ENCODE measurements around the gene MEG3. TPM values are rescaled to one million over a fixed set of nuclear protein-coding genes. Genes with fewer than 3 reads are reported as not detected.
A peak's percentile ranks its signal among the peaks of the same experiment; 100 is the strongest.

Gene MEG3
- total RNA-seq, 2 donors from 2014 or later, result not detected

GRCh38 chr14:100881211-100882025, 55.5 kb downstream of the MEG3 start:
- Mint-ChIP-seq H3K9me3 (no peaks in the 10 kb centered on the region), H3K4me3 (no peak overlapping the region)

GRCh38 chr14:100882026-100882967, 56.4 kb downstream of the MEG3 start:
- Mint-ChIP-seq H3K4me3 (no peak overlapping the region), H3K9me3 (no peaks in the 10 kb centered on the region), H3K27ac (no peak overlapping the region), H3K36me3 (no peaks in the 10 kb centered on the region), H3K4me1 (ENCODE audit: low read depth in 2 of 2) (no peaks in the 10 kb centered on the region), H3K27me3 (peaks cover 6 to 10% of the 10 kb centered on the region in 2 donors)
- DNase-seq (ENCODE audit: low spot score), result no peak
- ATAC-seq, result no peak

More at GRCh38 chr14:100881211-100882025, 55.5 kb downstream of the MEG3 start:
- Mint-ChIP-seq H3K27ac (no peak overlapping the region), H3K4me1 (ENCODE audit: low read depth in 2 of 2) (no peaks in the 10 kb centered on the region), H3K36me3 (no peaks in the 10 kb centered on the region), H3K27me3 (peaks cover 0 to 7% of the 10 kb centered on the region in 2 donors)
- DNase-seq (ENCODE audit: low spot score) (no peak), ATAC-seq (no peak)

- H3K27ac Mint-ChIP-seq, result no peak overlapping the region
- peaks cover 14% of the 10 kb centered on the region in 2 donors for H3K27me3 Mint-ChIP-seq
- no peak overlapping the region for H3K4me3 Mint-ChIP-seq
- DNase-seq (ENCODE audit: low spot score), result no peak
- no peaks in the 10 kb centered on the region for H3K4me1 Mint-ChIP-seq (ENCODE audit: low read depth in 2 of 2)
- H3K36me3 Mint-ChIP-seq, result no peaks in the 10 kb centered on the region
- no peaks in the 10 kb centered on the region for H3K9me3 Mint-ChIP-seq
- ATAC-seq, result no peak
These were observed 57.3 kb downstream of the MEG3 start for GRCh38 chr14:100882991-100883788.

GRCh38 chr14:100883789-100884101, 57.8 kb downstream of the MEG3 start:
- H3K9me3 Mint-ChIP-seq, result no peaks in the 10 kb centered on the region
- H3K27me3 Mint-ChIP-seq, result peaks cover 14 to 18% of the 10 kb centered on the region in 2 donors
- ATAC-seq (no peak), DNase-seq (ENCODE audit: low spot score) (no peak)
- no peak overlapping the region for H3K27ac Mint-ChIP-seq
- no peaks in the 10 kb centered on the region for H3K4me1 Mint-ChIP-seq (ENCODE audit: low read depth in 2 of 2)
- no peak overlapping the region for H3K4me3 Mint-ChIP-seq
- no peaks in the 10 kb centered on the region for H3K36me3 Mint-ChIP-seq

- H3K27me3 Mint-ChIP-seq, result peaks cover 16 to 25% of the 10 kb centered on the region in 2 donors
- no peaks in the 10 kb centered on the region for H3K36me3 Mint-ChIP-seq
- ATAC-seq, result no peak
- H3K27ac Mint-ChIP-seq, result no peak overlapping the region
- no peak overlapping the region for H3K4me3 Mint-ChIP-seq
- no peak for DNase-seq (ENCODE audit: low spot score)
- H3K4me1 Mint-ChIP-seq (ENCODE audit: low read depth in 2 of 2), result no peaks in the 10 kb centered on the region
- H3K9me3 Mint-ChIP-seq, result no peaks in the 10 kb centered on the region
These were observed 58.5 kb downstream of the MEG3 start for GRCh38 chr14:100884456-100884855.

- Mint-ChIP-seq H3K27me3 (peaks cover 17 to 28% of the 10 kb centered on the region in 2 donors), H3K9me3 (no peaks in the 10 kb centered on the region), H3K36me3 (no peaks in the 10 kb centered on the region), H3K4me3 (no peak overlapping the region), H3K27ac (no peak overlapping the region), H3K4me1 (ENCODE audit: low read depth in 2 of 2) (no peaks in the 10 kb centered on the region)
- DNase-seq (ENCODE audit: low spot score) (no peak), ATAC-seq (no peak)
These were observed 59.3 kb downstream of the MEG3 start for GRCh38 chr14:100885196-100885595.

- Mint-ChIP-seq H3K4me3 (no peak overlapping the region), H3K4me1 (ENCODE audit: low read depth in 2 of 2) (no peaks in the 10 kb centered on the region), H3K9me3 (no peaks in the 10 kb centered on the region), H3K27ac (no peak overlapping the region), H3K36me3 (no peaks in the 10 kb centered on the region), H3K27me3 (peaks cover 17 to 28% of the 10 kb centered on the region in 2 donors)
- ATAC-seq (no peak), DNase-seq (ENCODE audit: low spot score) (no peak)
These were observed 59.7 kb downstream of the MEG3 start for GRCh38 chr14:100885617-100886016.

- DNase-seq (ENCODE audit: low spot score) (no peak), ATAC-seq (no peak)
- Mint-ChIP-seq H3K36me3 (no peaks in the 10 kb centered on the region), H3K4me3 (no peak overlapping the region), H3K4me1 (ENCODE audit: low read depth in 2 of 2) (no peaks in the 10 kb centered on the region), H3K9me3 (no peaks in the 10 kb centered on the region), H3K27ac (no peak overlapping the region), H3K27me3 (peaks cover 17 to 28% of the 10 kb centered on the region in 2 donors)
These were observed 61.9 kb downstream of the MEG3 start for GRCh38 chr14:100887728-100888335.

- DNase-seq (ENCODE audit: low spot score), result no peak
- ATAC-seq, result no peak
- Mint-ChIP-seq H3K27me3 (peaks cover 17 to 34% of the 10 kb centered on the region in 2 donors), H3K4me3 (no peak overlapping the region), H3K36me3 (no peaks in the 10 kb centered on the region), H3K27ac (no peak overlapping the region), H3K9me3 (no peaks in the 10 kb centered on the region), H3K4me1 (ENCODE audit: low read depth in 2 of 2) (no peaks in the 10 kb centered on the region)
These were observed 62.9 kb downstream of the MEG3 start for GRCh38 chr14:100888789-100889315.

GRCh38 chr14:100889641-100890040, 63.7 kb downstream of the MEG3 start:
- no peak overlapping the region for H3K27ac Mint-ChIP-seq
- ATAC-seq, result no peak
- H3K9me3 Mint-ChIP-seq, result no peaks in the 10 kb centered on the region

GRCh38 chr14:100890061-100890850, 64.3 kb downstream of the MEG3 start:
- no peaks in the 10 kb centered on the region for H3K4me1 Mint-ChIP-seq (ENCODE audit: low read depth in 2 of 2)
- DNase-seq (ENCODE audit: low spot score) (peak; percentile 15), ATAC-seq (no peak)
- H3K36me3 Mint-ChIP-seq, result no peaks in the 10 kb centered on the region
- H3K27ac Mint-ChIP-seq, result no peak overlapping the region
- no peak overlapping the region for H3K4me3 Mint-ChIP-seq
- peaks cover 18 to 34% of the 10 kb centered on the region in 2 donors for H3K27me3 Mint-ChIP-seq
- H3K9me3 Mint-ChIP-seq, result no peaks in the 10 kb centered on the region

More at GRCh38 chr14:100889641-100890040, 63.7 kb downstream of the MEG3 start:
- DNase-seq (ENCODE audit: low spot score), result no peak
- H3K4me3 Mint-ChIP-seq, result no peak overlapping the region
- H3K27me3 Mint-ChIP-seq, result peaks cover 16 to 34% of the 10 kb centered on the region in 2 donors
- H3K4me1 Mint-ChIP-seq (ENCODE audit: low read depth in 2 of 2), result no peaks in the 10 kb centered on the region
- no peaks in the 10 kb centered on the region for H3K36me3 Mint-ChIP-seq

- ATAC-seq (no peak), DNase-seq (ENCODE audit: low spot score) (no peak)
- H3K27ac Mint-ChIP-seq, result no peak overlapping the region
- H3K9me3 Mint-ChIP-seq, result no peaks in the 10 kb centered on the region
- H3K4me1 Mint-ChIP-seq (ENCODE audit: low read depth in 2 of 2), result no peaks in the 10 kb centered on the region
- peaks cover 15 to 34% of the 10 kb centered on the region in 2 donors for H3K27me3 Mint-ChIP-seq
- no peak overlapping the region for H3K4me3 Mint-ChIP-seq
- H3K36me3 Mint-ChIP-seq, result no peaks in the 10 kb centered on the region
These were observed 65.1 kb downstream of the MEG3 start for GRCh38 chr14:100891051-100891450.

Measured in natural killer cell treated with Interleukin-12 subunit alpha and Interleukin-12 subunit beta and Interleukin-15 and Interleukin-18, amount 100 ng/mL, for 72 hours (primary cell).